NT2/D1 (cell line): ENCODE results near the gene STX16.
"Not testable (repeated sequence)": the region's sequence is repeated elsewhere in the genome, so short reads cannot be mapped to it uniquely, and the experiment has no call there.

Source experiments
- DNase-seq: peaks from one replicate; pipeline ENCODE4 v3.0.0-alpha.2; 2011; ENCODE audit warnings: low read depth, low spot score
- H3K27me3 ChIP-seq: 2 replicates; pipeline ENCODE4 v1.6.0; 2011; ENCODE audit warnings: mild to moderate bottlenecking; ENCODE audit not compliant: insufficient read length, insufficient read depth
- H3K36me3 ChIP-seq: 2 replicates; pipeline ENCODE4 v1.6.1; 2011; ENCODE audit warnings: mild to moderate bottlenecking, low read length, mixed read lengths; ENCODE audit not compliant: insufficient read depth, insufficient read length
- H3K4me1 ChIP-seq: 2 replicates; pipeline ENCODE4 v1.5.1; 2011; ENCODE audit not compliant: insufficient read depth, insufficient read length
- H3K4me3 ChIP-seq: 2 replicates; pipeline ENCODE4 v1.5.1; 2011; ENCODE audit warnings: low read depth; ENCODE audit not compliant: insufficient read length
- H3K9ac ChIP-seq: 2 replicates; pipeline ENCODE4 v1.6.0; 2011; ENCODE audit warnings: low read depth; ENCODE audit not compliant: insufficient read length
- H3K9me3 ChIP-seq: 2 replicates; pipeline ENCODE4 v1.5.1; 2011; ENCODE audit warnings: mild to moderate bottlenecking, low read length; ENCODE audit not compliant: insufficient read depth
- SUZ12 ChIP-seq: IDR thresholded peaks from 2 replicates; pipeline ENCODE4 v1.6.1; 2011; ENCODE audit not compliant: insufficient read length, insufficient read depth; ENCODE audit errors: extremely low read depth
- YY1 ChIP-seq: IDR thresholded peaks from 2 replicates; pipeline ENCODE4 v1.6.1; 2011; ENCODE audit not compliant: insufficient read length, insufficient read depth
- ZNF274 ChIP-seq: IDR thresholded peaks from 2 replicates; pipeline ENCODE4 v1.6.1; 2011; ENCODE audit warnings: mild to moderate bottlenecking, low read depth, low read length

Gene STX16

DNA sequence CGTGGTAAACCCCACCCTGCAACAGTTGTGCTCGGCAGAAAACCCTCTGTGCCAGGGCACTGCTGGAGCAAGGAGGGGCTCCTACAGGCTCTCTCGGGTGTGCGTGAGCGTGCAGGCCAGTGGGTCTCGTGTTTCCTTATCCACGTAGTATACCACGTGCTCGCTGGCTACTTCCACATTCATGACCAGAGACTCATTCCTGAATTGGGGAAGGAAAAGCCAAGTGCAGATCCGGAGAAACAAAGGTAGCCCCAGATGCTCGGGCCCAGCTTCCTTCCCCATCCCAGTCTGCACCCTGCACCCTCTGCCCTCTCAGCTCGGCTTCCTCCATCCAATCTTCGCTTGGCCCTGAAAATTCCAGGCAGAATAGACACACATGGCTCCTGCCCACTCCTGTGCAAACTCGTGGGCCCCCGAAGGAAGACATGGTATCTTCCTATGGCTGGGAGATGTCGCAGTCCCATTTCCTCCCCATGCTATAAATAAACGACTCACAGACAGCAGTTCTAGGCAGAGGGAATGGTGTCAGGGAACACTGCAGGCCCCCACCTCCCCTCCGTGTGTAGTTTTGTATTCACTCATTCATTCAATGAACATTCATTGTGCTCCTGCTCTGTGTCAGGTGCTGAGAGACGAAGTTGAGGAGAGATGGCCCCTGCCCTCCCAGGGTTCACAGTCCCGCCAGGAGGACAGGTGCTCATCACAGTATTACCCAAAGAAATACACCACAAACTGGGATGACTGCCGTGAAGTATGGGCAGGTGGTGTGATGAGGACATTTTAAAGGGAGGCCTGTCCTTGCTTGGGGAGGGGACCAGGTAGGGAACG is 71.1 kb downstream of the STX16 start:
- no peak for DNase-seq
- TF ChIP-seq ZNF274 (no peak), YY1 (no peak)
- Histone ChIP-seq H3K4me3 (no peak overlapping the region), H3K36me3 (no peaks in the 10 kb centered on the region), H3K4me1 (no peaks in the 10 kb centered on the region), H3K9me3 (peaks cover 9% of the 10 kb centered on the region; the same call in 1 of the 2 replicates), H3K9ac (no peak overlapping the region), H3K27me3 (peaks cover 2% of the 10 kb centered on the region)

DNA sequence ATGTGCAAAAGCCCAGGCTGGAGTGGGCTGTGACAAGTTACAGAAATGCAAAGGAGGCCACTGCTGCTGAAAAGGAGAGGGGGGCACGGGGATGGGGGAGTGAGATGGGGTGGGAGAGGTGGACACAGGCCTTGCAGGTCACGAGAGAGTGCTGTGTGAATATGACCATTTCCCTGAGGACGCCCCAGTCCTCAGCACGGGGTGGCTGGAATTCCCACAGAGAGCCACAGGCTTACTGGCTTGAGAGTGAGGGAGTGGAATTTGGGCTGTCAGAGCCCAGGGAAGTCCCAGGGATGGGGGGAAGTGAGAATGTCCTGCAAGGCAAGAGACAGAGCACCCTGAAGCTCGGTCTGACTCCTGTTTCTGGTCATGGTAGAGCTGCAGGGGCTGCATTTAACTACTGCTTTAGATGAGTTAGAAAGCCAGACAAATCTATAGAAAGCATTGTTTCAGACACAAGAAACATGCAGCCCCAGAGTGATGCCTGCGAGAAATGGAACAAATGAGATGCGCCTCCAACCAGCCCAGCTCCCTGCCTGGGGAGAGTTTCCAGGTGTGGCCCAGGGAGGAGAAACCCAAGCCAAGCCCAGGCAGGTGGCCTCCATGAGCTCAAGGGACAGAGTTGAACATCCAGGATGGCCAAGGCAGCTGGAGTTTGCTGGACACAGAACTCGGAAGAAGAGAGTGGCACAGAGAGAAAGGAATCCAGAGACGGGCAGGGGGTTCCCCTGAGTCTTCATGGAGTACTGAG is 72.0 kb downstream of the STX16 start:
- no peaks in the 10 kb centered on the region for H3K4me1 ChIP-seq
- H3K36me3 ChIP-seq = no peaks in the 10 kb centered on the region
- TF ChIP-seq SUZ12 (no peak), ZNF274 (no peak), YY1 (no peak)
- peaks cover 9% of the 10 kb centered on the region; the same call in 1 of the 2 replicates for H3K9me3 ChIP-seq
- DNase-seq = no peak
- peaks cover 2% of the 10 kb centered on the region for H3K27me3 ChIP-seq
- H3K4me3 ChIP-seq = no peak overlapping the region
- no peak overlapping the region for H3K9ac ChIP-seq

DNA sequence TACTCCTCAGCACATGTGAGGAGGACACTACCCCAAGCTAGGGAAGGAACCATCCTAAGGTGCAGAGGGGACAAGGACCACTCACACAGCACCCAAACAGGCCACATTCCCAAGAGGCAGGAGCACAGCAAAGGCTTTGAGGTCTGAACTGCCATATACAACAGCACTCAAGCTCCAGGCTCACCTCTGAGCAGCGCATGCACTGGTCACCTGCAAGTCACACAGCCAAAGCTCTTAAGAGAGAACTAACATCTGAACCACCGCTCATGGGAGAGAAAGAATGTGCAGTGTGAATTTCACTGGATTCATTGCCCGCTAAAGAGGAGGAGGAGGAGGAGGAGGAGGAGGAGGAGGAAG is 72.5 kb downstream of the STX16 start:
- H3K4me3 ChIP-seq = no peak overlapping the region
- H3K27me3 ChIP-seq = peaks cover 2% of the 10 kb centered on the region
- H3K9ac ChIP-seq = no peak overlapping the region
- no peaks in the 10 kb centered on the region for H3K36me3 ChIP-seq
- no peaks in the 10 kb centered on the region for H3K4me1 ChIP-seq
- TF ChIP-seq YY1 = no peak
- no peak for TF ChIP-seq SUZ12
- no peak for TF ChIP-seq ZNF274
- H3K9me3 ChIP-seq = peaks cover 9% of the 10 kb centered on the region; the same call in 1 of the 2 replicates
- no peak for DNase-seq

DNA sequence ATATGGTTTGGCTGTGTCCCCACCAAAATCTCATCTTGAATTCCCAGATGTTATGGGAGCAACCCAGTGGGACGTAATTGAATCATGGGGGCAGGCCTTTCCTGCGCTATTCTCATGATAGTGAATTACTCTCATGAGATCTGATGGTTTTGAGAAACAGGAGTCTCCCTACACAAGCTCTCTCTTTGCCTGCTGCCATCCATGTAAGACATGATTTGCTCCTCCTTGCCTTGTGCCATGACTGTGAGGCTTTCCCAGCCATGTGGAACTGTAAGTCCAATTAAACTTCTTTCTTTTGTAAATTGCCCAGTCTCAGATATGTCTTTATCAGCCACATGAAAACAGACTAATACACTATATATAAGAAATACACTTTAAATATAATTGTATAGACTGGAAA is 75.1 kb downstream of the STX16 start:
- DNase-seq, H3K9me3 ChIP-seq, H3K36me3 ChIP-seq, H3K9ac ChIP-seq, H3K4me3 ChIP-seq, H3K4me1 ChIP-seq, H3K27me3 ChIP-seq: not testable (repeated sequence)
